Gastroesophageal sphincter (tissue), 3 donors: ENCODE data around the gene PHACTR1.

ENCODE experiments used
- POLR2A ChIP-seq, 2 donors: fragments of 450-650 bp; IDR thresholded peaks; one replicate each; pipeline ENCODE4 v1.6.1; 2017; ENCODE audit warnings: antibody characterized with exemption in 2 of 2, mild to moderate bottlenecking in 2 of 2, moderate library complexity in 1 of 2
- TF ChIP-seq, protein P1 (sequence below), 4 experiments: fragments of 200-600 bp in 2 of 4; fragments of 450-650 bp in 2 of 4; sonication (generic) in 1 of 4; IDR thresholded peaks; one replicate each; pipeline ENCODE4 v1.5.1; 2017 to 2019; ENCODE audit warnings: antibody characterized with exemption in 4 of 4, mild to moderate bottlenecking in 2 of 4, moderate library complexity in 2 of 4

DNA sequence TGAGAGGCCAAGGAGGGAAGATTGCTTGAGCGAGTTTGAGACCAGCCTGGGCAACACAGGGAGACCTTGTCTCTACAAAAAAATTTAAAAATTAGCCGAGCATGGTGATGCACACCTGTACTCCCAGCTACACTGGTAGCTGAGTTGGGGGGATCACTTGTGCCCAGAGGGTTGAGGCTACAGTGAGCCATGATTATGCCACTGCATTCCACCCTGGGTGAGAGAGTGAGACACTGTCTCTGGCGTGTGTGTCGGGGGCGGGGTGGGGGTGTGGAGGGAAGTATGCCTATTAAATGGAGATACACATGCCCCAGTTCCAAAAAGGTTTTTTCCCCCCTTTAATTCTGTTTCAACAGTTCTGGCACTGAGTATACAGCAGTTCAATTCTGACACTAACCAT lies 388.6 kb downstream of the PHACTR1 start:
- TF ChIP-seq, protein P1, sequence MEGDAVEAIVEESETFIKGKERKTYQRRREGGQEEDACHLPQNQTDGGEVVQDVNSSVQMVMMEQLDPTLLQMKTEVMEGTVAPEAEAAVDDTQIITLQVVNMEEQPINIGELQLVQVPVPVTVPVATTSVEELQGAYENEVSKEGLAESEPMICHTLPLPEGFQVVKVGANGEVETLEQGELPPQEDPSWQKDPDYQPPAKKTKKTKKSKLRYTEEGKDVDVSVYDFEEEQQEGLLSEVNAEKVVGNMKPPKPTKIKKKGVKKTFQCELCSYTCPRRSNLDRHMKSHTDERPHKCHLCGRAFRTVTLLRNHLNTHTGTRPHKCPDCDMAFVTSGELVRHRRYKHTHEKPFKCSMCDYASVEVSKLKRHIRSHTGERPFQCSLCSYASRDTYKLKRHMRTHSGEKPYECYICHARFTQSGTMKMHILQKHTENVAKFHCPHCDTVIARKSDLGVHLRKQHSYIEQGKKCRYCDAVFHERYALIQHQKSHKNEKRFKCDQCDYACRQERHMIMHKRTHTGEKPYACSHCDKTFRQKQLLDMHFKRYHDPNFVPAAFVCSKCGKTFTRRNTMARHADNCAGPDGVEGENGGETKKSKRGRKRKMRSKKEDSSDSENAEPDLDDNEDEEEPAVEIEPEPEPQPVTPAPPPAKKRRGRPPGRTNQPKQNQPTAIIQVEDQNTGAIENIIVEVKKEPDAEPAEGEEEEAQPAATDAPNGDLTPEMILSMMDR (IDR thresholded peaks at IDR 0.05), result no peak
- TF ChIP-seq POLR2A (IDR thresholded peaks at IDR 0.05), result no peak
